ENCODE measurements around the gene BCL11A.

DNA sequence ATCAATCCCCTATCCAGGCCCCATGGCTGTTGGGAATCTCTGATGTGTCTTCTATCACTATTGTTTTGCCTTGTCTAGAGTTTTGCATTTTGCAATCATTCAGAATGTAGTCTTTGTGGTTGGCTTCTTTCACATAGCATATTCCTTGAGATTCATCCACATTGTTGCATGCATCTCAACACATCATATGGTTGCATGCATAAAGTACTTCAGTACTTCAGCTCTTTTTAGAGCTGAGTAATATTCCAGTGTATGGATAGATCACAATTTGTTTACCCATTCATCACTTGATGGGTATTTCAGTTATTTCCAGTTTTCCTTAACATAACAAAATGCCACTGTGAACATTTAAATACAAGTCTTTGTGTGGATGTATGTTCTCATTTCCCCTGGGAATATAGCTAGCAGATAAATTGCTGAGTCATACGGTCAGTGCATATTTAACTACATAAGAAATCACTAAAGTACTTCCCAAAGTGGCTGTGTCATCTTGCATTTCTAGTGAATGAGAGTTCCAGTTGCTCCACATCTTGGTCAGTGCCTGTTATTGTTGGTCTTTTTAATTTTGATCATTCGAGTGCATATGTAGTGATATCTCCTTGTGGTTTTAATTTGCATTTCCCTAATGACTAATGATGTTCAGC is 138.8 kb downstream of the BCL11A start:
- TF ChIP-seq, protein P1, sequence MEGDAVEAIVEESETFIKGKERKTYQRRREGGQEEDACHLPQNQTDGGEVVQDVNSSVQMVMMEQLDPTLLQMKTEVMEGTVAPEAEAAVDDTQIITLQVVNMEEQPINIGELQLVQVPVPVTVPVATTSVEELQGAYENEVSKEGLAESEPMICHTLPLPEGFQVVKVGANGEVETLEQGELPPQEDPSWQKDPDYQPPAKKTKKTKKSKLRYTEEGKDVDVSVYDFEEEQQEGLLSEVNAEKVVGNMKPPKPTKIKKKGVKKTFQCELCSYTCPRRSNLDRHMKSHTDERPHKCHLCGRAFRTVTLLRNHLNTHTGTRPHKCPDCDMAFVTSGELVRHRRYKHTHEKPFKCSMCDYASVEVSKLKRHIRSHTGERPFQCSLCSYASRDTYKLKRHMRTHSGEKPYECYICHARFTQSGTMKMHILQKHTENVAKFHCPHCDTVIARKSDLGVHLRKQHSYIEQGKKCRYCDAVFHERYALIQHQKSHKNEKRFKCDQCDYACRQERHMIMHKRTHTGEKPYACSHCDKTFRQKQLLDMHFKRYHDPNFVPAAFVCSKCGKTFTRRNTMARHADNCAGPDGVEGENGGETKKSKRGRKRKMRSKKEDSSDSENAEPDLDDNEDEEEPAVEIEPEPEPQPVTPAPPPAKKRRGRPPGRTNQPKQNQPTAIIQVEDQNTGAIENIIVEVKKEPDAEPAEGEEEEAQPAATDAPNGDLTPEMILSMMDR (conservative IDR thresholded peaks at IDR 0.05; ENCODE audit: low read depth, low read length), result no peak
- TF ChIP-seq EZH2 (IDR thresholded peaks at IDR 0.05; ENCODE audit: borderline replicate concordance, low read depth, low read length, poor library complexity, severe bottlenecking), result no peak

Measured in A673 (cell line).